PC-3 (cell line): ENCODE measurements around the gene CYP27B1.

Experiments
- CTCF ChIP-seq: fragments of 300-600 bp; sonication (generic); conservative IDR thresholded peaks from 2 replicates; pipeline ENCODE4 v1.5.1; 2017; ENCODE audit warnings: antibody characterized with exemption, low read depth, mild to moderate bottlenecking, low read length
- EZH2 ChIP-seq: fragments of 300-600 bp; sonication (generic); IDR thresholded peaks from one replicate; pipeline ENCODE4 v1.6.1; 2017; ENCODE audit warnings: antibody characterized with exemption, mild to moderate bottlenecking, low read length; ENCODE audit not compliant: unreplicated experiment
- EZH2phosphoT487 ChIP-seq: fragments of 300-600 bp; sonication (generic); IDR thresholded peaks from 2 replicates; pipeline ENCODE4 v1.6.1; 2018; ENCODE audit warnings: mild to moderate bottlenecking, antibody characterized with exemption, low read length, borderline replicate concordance

- no peak for TF ChIP-seq CTCF
- no peak for TF ChIP-seq EZH2
- TF ChIP-seq EZH2phosphoT487, result no peak
Measured at GRCh38 chr12:57730336-57731067, 36.4 kb downstream of the CYP27B1 start.
